Lower leg skin (tissue), 4 donors: ENCODE data around the gene CCDC88C. TPM values are rescaled to one million over a fixed set of nuclear protein-coding genes. Genes with fewer than 3 reads are reported as not detected.

ENCODE experiments used
- DNase-seq, 2 donors: peaks; one replicate each; pipeline ENCODE4 v3.0.0-alpha.2; 2019; ENCODE audit warnings: low spot score in 2 of 2
- H3K4me3 ChIP-seq: fragments of 200-600 bp; sonication (generic); 2 replicates; pipeline ENCODE4 v1.5.1; 2017; ENCODE audit warnings: mild to moderate bottlenecking, low read depth; ENCODE audit not compliant: poor library complexity, severe bottlenecking
- CTCF ChIP-seq, 3 donors: fragments of 450-650 bp; IDR thresholded peaks; one replicate each; pipeline ENCODE4 v1.5.1; 2016; ENCODE audit warnings: antibody characterized with exemption in 3 of 3, mild to moderate bottlenecking in 3 of 3, moderate library complexity in 2 of 3
- POLR2A ChIP-seq, 2 donors: fragments of 450-650 bp; IDR thresholded peaks; one replicate each; pipeline ENCODE4 v1.6.1; 2016 to 2017; ENCODE audit warnings: antibody characterized with exemption in 2 of 2, mild to moderate bottlenecking in 1 of 2, moderate library complexity in 1 of 2
- WGBS, 2 donors: methylation state at CpG; one replicate each; pipeline ENCODE4 v1.1.5; 2018; 5-methylcytosine and 5-hydroxymethylcytosine counted together
- intact Hi-C: fragments of 100-400 bp; cut with DNase I; formaldehyde crosslinking; loops from one replicate; pipeline ENCODE4 v1.15.0; 2023; ENCODE audit warnings: low total_unique reads
- total RNA-seq, 4 donors: library from RNA; depleted of rRNA; stranded (reverse); fragments of >200 nt; gene quantifications; one replicate each; pipeline ENCODE4 v1.1.0, GENCODE V29; 2016

The CCDC88C gene
- total RNA-seq, 4 donors from 2014 or later: 8.5 to 21.8 (median 13.4) TPM

DNA sequence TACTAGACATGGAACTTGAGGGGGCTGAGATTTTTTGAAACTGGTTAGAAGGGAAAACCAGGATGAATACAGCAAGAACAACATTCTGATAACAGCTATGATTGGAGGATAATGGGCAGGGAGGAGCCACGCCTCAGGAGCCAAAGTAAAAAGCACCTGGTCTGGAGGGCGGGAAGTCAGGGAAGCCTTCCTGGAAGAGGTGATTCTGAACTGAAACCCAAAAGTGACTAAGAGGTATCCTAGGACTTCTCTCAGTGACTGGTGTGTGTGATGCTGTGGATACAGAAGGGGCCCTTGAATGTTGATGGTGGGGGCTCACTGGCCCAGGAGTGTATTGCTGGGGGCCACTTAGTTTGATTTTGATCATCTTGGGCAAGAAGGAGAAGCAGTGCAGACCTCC, 154.3 kb downstream of the CCDC88C start:
- no peak overlapping the region for H3K4me3 ChIP-seq

DNA sequence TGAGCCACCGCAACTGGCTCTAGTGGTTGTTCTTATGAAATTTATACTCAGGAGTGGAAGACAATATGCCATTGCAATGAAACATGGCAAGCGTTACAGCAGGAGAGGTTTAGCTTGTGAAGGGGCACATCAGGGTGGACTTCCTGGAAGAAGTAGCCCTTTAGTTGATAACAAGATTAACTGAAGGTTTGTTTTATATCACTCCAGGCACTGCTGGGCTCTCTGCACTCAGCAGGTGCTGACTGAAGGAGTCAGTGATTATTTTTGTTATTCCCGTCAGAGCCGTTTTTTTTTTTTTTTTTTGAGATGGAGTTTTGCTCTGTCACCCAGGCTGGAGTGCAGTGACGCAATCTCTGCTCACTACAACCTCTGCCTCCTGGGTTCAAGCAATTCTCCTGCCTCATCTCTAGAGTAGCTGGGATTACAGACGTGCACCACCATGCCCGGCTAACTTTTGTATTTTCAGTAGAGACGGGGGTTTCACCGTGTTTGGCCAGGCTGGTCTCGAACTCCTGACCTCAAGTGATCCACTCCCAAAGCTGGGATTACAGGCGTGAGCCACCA, 155.6 kb downstream of the CCDC88C start:
- H3K4me3 ChIP-seq: no peak overlapping the region
- intact Hi-C loops: no loop called here
- no peak for TF ChIP-seq CTCF (IDR thresholded peaks at IDR 0.05)
- TF ChIP-seq POLR2A (IDR thresholded peaks at IDR 0.05): no peak
- DNase-seq: no peak
- 88% methylated on average over 11 of the region's 11 CpGs for WGBS, 2 donors

More for the DNA sequence above, 154.3 kb downstream of the CCDC88C start:
- intact Hi-C loops: no loop called here
- TF ChIP-seq POLR2A (IDR thresholded peaks at IDR 0.05) (no peak), CTCF (IDR thresholded peaks at IDR 0.05) (no peak)
- WGBS, 2 donors: 88 to 93% methylated on average over 2 of the region's 2 CpGs
- no peak for DNase-seq

- 95 to 99% methylated on average over 5 of the region's 5 CpGs for WGBS, 2 donors
- TF ChIP-seq CTCF (IDR thresholded peaks at IDR 0.05) (no peak), POLR2A (IDR thresholded peaks at IDR 0.05) (no peak)
- intact Hi-C loops: no loop called here
- H3K4me3 ChIP-seq: no peak overlapping the region
- DNase-seq: no peak
Observed at GRCh38 chr14:91261115-91261514, 156.5 kb downstream of the CCDC88C start.

GRCh38 chr14:91258876-91259275, 158.7 kb downstream of the CCDC88C start:
- WGBS, 2 donors: 89 to 95% methylated on average over 3 of the region's 3 CpGs
- DNase-seq: no peak
- TF ChIP-seq POLR2A (IDR thresholded peaks at IDR 0.05): no peak
- TF ChIP-seq CTCF (IDR thresholded peaks at IDR 0.05): no peak

GRCh38 chr14:91258011-91258618, 159.5 kb downstream of the CCDC88C start:
- no peak for DNase-seq
- whole genome bisulfite sequencing, 2 donors: 26 to 52% methylated on average over 16 of the region's 16 CpGs
- TF ChIP-seq POLR2A (IDR thresholded peaks at IDR 0.05) (no peak), CTCF (IDR thresholded peaks at IDR 0.05) (no peak)
- H3K4me3 ChIP-seq: no peak overlapping the region
- intact Hi-C loops: no loop called here

More at GRCh38 chr14:91258876-91259275, 158.7 kb downstream of the CCDC88C start:
- H3K4me3 ChIP-seq: no peak overlapping the region
- intact Hi-C loops: no loop called here
